ENCODE measurements around the gene KRT26. TPM values are rescaled to one million over a fixed set of nuclear protein-coding genes. Genes with fewer than 3 reads are reported as not detected.

The KRT26 gene
- total RNA-seq, 1 donor from 2014 or later, result not detected

DNA sequence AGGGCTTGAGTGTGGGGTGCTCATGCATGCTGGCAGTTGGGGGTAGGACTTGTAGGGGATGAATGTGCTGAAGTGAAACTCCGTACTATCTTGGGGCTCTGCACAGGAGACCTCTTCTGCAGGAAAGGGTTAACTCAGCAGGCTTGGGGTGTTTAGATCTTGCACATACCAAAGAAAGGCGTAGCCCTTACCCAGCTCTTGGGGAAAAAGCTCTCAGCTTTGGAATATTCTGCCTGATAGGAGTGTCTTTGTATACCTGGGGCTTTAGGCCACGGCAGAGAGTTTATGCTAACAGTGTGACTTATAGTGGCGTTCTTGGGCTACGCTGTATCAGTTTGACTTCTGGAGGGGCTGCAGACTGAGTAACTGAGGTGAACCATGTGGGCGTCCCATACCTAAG lies 38.0 kb downstream of the KRT26 start:
- H3K4me1 Mint-ChIP-seq (ENCODE audit: low read depth, unreplicated experiment), result peaks cover 12% of the 10 kb centered on the region
- H3K27me3 Mint-ChIP-seq (ENCODE audit: unreplicated experiment), result no peaks in the 10 kb centered on the region
- no peak for DNase-seq
- no peaks in the 10 kb centered on the region for H3K36me3 Mint-ChIP-seq (ENCODE audit: unreplicated experiment)
- H3K4me3 Mint-ChIP-seq (ENCODE audit: unreplicated experiment), result no peak overlapping the region
- TF ChIP-seq, protein P1, sequence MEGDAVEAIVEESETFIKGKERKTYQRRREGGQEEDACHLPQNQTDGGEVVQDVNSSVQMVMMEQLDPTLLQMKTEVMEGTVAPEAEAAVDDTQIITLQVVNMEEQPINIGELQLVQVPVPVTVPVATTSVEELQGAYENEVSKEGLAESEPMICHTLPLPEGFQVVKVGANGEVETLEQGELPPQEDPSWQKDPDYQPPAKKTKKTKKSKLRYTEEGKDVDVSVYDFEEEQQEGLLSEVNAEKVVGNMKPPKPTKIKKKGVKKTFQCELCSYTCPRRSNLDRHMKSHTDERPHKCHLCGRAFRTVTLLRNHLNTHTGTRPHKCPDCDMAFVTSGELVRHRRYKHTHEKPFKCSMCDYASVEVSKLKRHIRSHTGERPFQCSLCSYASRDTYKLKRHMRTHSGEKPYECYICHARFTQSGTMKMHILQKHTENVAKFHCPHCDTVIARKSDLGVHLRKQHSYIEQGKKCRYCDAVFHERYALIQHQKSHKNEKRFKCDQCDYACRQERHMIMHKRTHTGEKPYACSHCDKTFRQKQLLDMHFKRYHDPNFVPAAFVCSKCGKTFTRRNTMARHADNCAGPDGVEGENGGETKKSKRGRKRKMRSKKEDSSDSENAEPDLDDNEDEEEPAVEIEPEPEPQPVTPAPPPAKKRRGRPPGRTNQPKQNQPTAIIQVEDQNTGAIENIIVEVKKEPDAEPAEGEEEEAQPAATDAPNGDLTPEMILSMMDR (IDR thresholded peaks at IDR 0.05; ENCODE audit: partially characterized antibody, unreplicated experiment), result no peak
- H3K27ac Mint-ChIP-seq (ENCODE audit: unreplicated experiment), result no peak overlapping the region
- no peaks in the 10 kb centered on the region for H3K9me3 Mint-ChIP-seq (ENCODE audit: unreplicated experiment)

DNA sequence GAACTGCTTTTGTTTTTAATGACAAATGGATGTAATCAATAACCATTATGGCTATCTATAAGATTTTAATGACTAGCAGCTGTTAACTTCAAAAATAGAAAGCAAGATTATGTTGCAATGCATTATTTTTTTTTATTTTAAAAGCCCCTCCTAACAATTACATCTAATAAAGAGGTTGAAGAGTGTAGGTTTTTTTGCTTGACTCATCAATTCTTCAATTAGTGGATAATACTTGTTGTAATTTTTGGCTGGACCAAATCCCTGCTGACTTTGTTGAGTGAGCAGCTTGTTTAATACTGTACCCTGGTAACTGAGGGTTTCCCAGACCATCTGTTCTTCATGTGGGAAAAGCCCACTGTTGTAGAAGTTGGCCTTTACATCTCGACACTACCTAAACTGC lies 41.0 kb downstream of the KRT26 start:
- H3K36me3 Mint-ChIP-seq (ENCODE audit: unreplicated experiment), result no peaks in the 10 kb centered on the region

DNA sequence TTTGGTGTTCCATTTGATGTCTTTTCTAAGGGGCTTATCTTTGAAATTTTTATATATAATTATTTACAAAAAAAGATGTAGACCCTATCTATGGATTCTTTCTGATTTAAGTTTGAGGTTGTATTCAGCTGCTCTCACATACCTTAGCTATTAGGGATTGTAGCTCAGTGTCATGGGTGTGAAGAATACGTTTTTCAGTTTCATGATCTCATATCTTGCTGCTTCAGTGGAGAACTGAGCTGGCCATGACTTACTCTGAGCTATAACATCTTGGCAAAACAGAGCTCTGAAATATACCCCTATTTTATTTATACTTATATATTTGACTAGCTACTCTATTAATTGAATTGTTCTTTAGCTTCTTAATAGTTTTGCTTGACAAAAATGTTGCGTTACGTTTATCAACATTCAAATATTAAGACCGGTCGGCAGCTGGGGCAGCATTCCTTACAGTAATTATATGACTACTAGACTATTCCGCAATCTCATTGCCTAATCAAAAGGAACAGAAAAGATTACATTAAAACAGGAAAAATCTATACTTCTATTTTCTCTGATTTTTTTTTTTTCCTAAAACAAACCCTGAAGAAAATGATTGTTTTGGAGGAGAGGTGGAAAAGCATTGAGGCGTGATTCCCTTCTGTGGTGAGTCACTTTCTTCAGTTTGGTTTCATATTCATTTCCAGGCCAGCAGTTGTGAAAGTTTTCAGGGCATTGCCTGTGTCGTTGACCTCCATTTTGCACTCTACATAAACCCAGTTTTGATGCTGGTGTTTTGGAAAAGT lies 44.4 kb downstream of the KRT26 start:
- Mint-ChIP-seq H3K4me1 (ENCODE audit: low read depth, unreplicated experiment) (peaks cover 12% of the 10 kb centered on the region), H3K9me3 (ENCODE audit: unreplicated experiment) (no peaks in the 10 kb centered on the region), H3K27me3 (ENCODE audit: unreplicated experiment) (no peaks in the 10 kb centered on the region), H3K27ac (ENCODE audit: unreplicated experiment) (no peak overlapping the region), H3K4me3 (ENCODE audit: unreplicated experiment) (no peak overlapping the region), H3K36me3 (ENCODE audit: unreplicated experiment) (no peaks in the 10 kb centered on the region)
- no peak for DNase-seq
- TF ChIP-seq, protein P1 (IDR thresholded peaks at IDR 0.05; ENCODE audit: partially characterized antibody, unreplicated experiment), result no peak

More for the DNA sequence above, 41.0 kb downstream of the KRT26 start:
- Mint-ChIP-seq H3K4me3 (ENCODE audit: unreplicated experiment) (peak overlapping the region; percentile 48), H3K27me3 (ENCODE audit: unreplicated experiment) (no peaks in the 10 kb centered on the region), H3K27ac (ENCODE audit: unreplicated experiment) (peak overlapping the region; percentile 91), H3K4me1 (ENCODE audit: low read depth, unreplicated experiment) (peaks cover 12% of the 10 kb centered on the region), H3K9me3 (ENCODE audit: unreplicated experiment) (no peaks in the 10 kb centered on the region)
- DNase-seq, result no peak
- TF ChIP-seq, protein P1 (IDR thresholded peaks at IDR 0.05; ENCODE audit: partially characterized antibody, unreplicated experiment), result no peak

DNA sequence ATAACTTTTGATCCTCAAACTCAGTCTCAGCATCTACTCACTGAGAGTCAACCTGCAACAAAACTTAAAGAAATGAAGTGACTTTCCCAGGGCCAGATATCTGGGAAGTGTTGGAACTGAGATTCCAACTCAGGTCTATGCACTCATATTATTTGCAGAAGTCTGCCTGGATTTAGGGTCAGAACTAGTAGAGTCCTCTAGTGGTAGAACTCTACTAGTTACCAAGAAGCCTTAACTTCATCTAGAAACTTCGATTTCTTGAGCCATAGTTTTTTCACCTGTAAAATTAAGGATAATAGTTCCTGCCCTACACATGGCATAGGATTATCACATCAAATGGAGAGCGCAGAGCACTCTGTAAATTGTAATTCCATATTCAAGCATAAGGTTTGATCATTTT lies 45.1 kb downstream of the KRT26 start:
- no peak for DNase-seq
- TF ChIP-seq, protein P1 (IDR thresholded peaks at IDR 0.05; ENCODE audit: partially characterized antibody, unreplicated experiment), result no peak
- Mint-ChIP-seq H3K4me1 (ENCODE audit: low read depth, unreplicated experiment) (peaks cover 11% of the 10 kb centered on the region), H3K4me3 (ENCODE audit: unreplicated experiment) (no peak overlapping the region), H3K27ac (ENCODE audit: unreplicated experiment) (no peak overlapping the region), H3K9me3 (ENCODE audit: unreplicated experiment) (no peaks in the 10 kb centered on the region), H3K36me3 (ENCODE audit: unreplicated experiment) (no peaks in the 10 kb centered on the region), H3K27me3 (ENCODE audit: unreplicated experiment) (no peaks in the 10 kb centered on the region)

DNA sequence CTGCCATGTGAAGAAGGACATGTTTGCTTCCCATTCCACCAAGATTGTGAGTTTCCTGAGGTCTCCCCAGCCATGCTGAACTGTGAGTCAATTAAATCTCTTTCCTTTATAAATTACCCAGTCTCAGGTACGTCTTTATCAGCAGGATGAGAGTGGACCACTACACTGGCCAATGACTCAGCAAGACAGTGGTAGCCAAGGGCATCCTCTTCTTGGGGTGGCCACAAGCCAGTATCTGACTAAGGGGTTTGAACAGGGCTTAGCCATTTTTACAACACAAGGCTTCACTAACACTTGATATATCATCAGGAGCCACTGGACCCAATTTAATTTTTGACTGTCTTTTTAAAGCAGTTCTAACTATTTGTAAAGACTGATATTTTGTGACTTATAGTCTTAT lies 47.3 kb downstream of the KRT26 start:
- Mint-ChIP-seq H3K27ac (ENCODE audit: unreplicated experiment) (no peak overlapping the region), H3K4me1 (ENCODE audit: low read depth, unreplicated experiment) (no peaks in the 10 kb centered on the region)
- DNase-seq, result no peak

More for the DNA sequence above, 47.3 kb downstream of the KRT26 start:
- Mint-ChIP-seq H3K36me3 (ENCODE audit: unreplicated experiment) (no peaks in the 10 kb centered on the region), H3K27me3 (ENCODE audit: unreplicated experiment) (no peaks in the 10 kb centered on the region), H3K9me3 (ENCODE audit: unreplicated experiment) (no peaks in the 10 kb centered on the region), H3K4me3 (ENCODE audit: unreplicated experiment) (no peak overlapping the region)
- TF ChIP-seq, protein P1 (IDR thresholded peaks at IDR 0.05; ENCODE audit: partially characterized antibody, unreplicated experiment), result no peak
